ENCODE results near the gene SLC1A7. TPM values are rescaled to one million over a fixed set of nuclear protein-coding genes. Genes with fewer than 3 reads are reported as not detected.

SLC1A7 gene
- total RNA-seq, 1 experiment from 2014 or later: not detected

GRCh38 chr1:53145619-53145941 is 3.1 kb upstream of the SLC1A7 start:
- Histone ChIP-seq H3K27ac (ENCODE audit: low read depth, low read length) (no peak overlapping the region), H3K4me2 (ENCODE audit: low read length) (peak overlapping the region; percentile 64)
- ATAC-seq: no peak; the same call in 1 of the 2 replicates

More at GRCh38 chr1:53145619-53145941, 3.1 kb upstream of the SLC1A7 start:
- Histone ChIP-seq H3K9me2 (ENCODE audit: insufficient read depth) (no peaks in the 10 kb centered on the region), H2AFZ (ENCODE audit: low read depth, low read length, poor library complexity, severe bottlenecking) (no peak overlapping the region), H3K36me3 (ENCODE audit: control insufficient read depth in 1 of 2, insufficient read depth in 2 of 2, low read length in 2 of 2) (no peaks in the 10 kb centered on the region), H4K20me1 (ENCODE audit: insufficient read depth) (no peaks in the 10 kb centered on the region), H3K4me1 (ENCODE audit: control insufficient read depth in 1 of 2, insufficient read depth in 2 of 2, low read length in 2 of 2) (peaks cover 11 to 19% of the 10 kb centered on the region in 2 experiments), H3K9me3 (ENCODE audit: control insufficient read depth in 1 of 2, insufficient read depth in 1 of 2, low read depth in 1 of 2, low read length in 2 of 2) (no peaks in the 10 kb centered on the region), H3K79me2 (ENCODE audit: insufficient read depth, low read length) (no peaks in the 10 kb centered on the region), H3K9ac (ENCODE audit: low read length) (0 out of 2 replicates have a peak overlapping the region, but pooled peaks have one; percentile 47), H3K4me3 (replicated peaks in 1 of 2; ENCODE audit: low read depth in 1 of 2, low read length in 2 of 2) (no peak overlapping the region), H3K27me3 (ENCODE audit: insufficient read depth, low read length) (no peaks in the 10 kb centered on the region)
- ChIA-PET POLR2A (no interaction called here), RAD21 (ENCODE audit: low non-redundant PET in 1 of 2, low total read pairs in 2 of 2, uncharacterized antibody in 2 of 2, unreplicated experiment in 2 of 2) (no interaction called here), CTCF (no interaction called here)
- BruUV-seq (replicated peaks): no TSS peak
- intact Hi-C loops (cut with micrococcal nuclease): no loop called here
- DNase-seq (ENCODE audit: low read depth, low spot score): no peak
- TF ChIP-seq CBX3 (IDR thresholded peaks at IDR 0.05; ENCODE audit: low read depth) (no peak), ZBTB33 (IDR thresholded peaks at IDR 0.05; ENCODE audit: extremely low read depth, insufficient replicate concordance, low read length) (no peak), POLR2AphosphoS5 (IDR thresholded peaks at IDR 0.05; ENCODE audit: low read depth, low read length) (no peak), MAX (IDR thresholded peaks at IDR 0.05) (no peak), EZH2phosphoT487 (IDR thresholded peaks at IDR 0.05; ENCODE audit: borderline replicate concordance) (no peak), EGR1 (IDR thresholded peaks at IDR 0.05; ENCODE audit: low read depth) (no peak), JUND (IDR thresholded peaks at IDR 0.05) (no peak), ATF3 (IDR thresholded peaks at IDR 0.05) (no peak), ZFX (IDR thresholded peaks at IDR 0.05) (no peak), TCF7L2 (IDR thresholded peaks at IDR 0.05; ENCODE audit: borderline replicate concordance, extremely low read depth, insufficient read depth, insufficient read length) (no peak), YY1 (IDR thresholded peaks at IDR 0.05; ENCODE audit: extremely low read depth, insufficient replicate concordance, low read depth, low read length) (no peak), CEBPB (IDR thresholded peaks at IDR 0.05; ENCODE audit: low read depth) (no peak), POLR2A (IDR thresholded peaks at IDR 0.05; ENCODE audit: borderline replicate concordance, extremely low read depth, insufficient read depth, insufficient read length) (no peak), REST (IDR thresholded peaks at IDR 0.05; ENCODE audit: low read depth) (no peak), ELF1 (IDR thresholded peaks at IDR 0.05; ENCODE audit: borderline replicate concordance, low read depth) (no peak), SIN3A (IDR thresholded peaks at IDR 0.05; ENCODE audit: low read depth) (no peak), FOSL1 (IDR thresholded peaks at IDR 0.05; ENCODE audit: low read depth) (no peak), EZH2 (IDR thresholded peaks at IDR 0.05) (no peak), RAD21 (IDR thresholded peaks at IDR 0.05; ENCODE audit: low read depth) (no peak)

All from HCT116 (cell line).